GM21447 (cell line): ENCODE results near the gene PLCL1.

Experiments
- ATAC-seq: cut with Tn5 transposase; IDR thresholded peaks from one replicate; pipeline ENCODE4 v1.9.1; 2021; ENCODE audit not compliant: unreplicated experiment

Gene PLCL1

DNA sequence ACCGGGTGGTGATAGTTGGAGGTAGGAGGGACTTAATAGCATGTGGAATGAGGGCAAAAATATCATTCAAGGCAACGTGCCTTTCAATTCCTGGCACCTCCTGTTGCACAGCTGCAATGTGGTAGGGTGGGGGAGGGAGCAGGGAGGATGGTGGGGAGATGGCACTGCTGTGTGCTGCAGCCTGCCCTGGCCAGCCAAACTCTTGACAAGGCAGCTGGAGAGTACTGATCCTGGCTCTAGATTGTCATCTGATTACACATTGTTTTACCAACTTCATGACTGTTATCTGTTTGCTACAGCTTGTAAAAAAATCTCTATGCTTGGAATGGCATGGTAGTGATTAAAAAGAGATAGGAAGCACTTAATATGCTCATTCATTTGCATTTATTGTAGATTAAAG is 47.7 kb downstream of the PLCL1 start:
- ATAC-seq, result no peak

DNA sequence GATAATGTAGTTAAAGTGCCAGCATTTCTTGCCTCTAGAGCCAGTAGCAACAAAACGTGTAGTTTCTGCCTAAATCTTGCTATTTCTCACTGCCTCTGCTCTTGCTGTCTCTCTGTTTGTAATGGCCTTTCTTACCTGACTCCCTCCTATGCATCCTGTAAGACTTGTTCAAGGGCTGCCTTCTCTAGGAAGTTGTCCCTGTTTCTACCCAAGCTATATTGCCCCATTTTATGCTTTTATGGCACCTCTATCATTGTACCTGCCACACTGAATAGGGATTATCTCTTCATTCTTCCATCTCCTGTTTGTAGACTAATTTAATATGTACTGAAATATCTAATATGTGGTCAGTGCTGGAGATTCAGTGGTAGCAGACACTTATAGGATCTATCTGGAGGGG is 49.2 kb downstream of the PLCL1 start:
- no peak for ATAC-seq

DNA sequence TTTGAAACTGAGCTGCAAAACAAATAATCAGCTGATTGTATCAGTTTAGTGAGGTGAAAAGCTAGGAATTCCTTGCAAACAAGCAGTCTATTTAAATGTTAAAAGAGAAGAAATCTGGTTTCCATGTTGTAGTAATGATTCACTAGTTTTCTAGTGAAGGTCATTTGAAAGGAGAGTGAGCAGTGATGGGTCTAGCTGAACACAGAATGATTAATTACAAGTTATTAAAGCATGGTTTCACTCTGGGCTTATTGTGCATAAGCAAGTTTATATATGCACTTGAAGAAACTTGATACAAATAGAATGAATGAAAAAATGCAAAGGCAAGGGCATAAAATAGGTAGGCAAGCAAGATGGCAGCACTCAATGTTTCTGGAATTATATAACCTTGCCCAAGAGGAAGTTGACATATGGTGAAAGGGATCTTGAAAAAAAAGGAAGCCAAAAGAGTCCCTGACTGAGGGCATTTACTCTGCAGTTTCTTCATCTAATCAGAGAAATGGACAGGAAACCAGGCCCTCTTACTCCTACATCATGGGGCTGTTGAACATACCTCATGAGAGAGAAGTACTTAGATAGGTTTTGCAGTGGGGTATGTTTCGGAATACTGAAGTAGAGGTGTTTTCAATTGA is 53.2 kb downstream of the PLCL1 start:
- ATAC-seq, result no peak

DNA sequence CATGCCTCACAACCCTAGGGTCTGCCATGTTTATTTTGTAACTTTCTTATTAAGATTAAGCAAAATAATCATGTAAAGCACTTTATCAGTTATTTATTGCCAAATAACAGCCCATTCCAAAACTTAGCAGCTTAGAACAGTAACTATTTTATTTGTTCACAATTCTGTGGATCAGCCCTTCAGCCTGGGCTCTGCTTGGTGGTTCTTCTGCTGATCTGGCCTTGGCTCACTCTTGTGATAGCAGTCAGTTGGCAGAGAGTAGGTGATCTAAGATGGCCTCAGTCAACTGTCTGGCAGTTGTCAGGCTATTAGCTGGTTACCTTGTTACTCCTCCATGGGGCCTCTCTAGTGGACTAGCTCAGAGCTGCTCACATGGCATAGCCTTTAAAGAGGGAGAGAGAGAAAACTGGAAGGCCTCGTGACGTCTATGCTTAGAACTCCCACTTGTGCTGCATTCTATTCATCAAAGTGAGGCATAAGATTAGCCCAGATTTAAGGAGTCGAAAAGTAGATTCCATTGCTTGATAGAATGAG is 54.3 kb downstream of the PLCL1 start:
- no peak for ATAC-seq

DNA sequence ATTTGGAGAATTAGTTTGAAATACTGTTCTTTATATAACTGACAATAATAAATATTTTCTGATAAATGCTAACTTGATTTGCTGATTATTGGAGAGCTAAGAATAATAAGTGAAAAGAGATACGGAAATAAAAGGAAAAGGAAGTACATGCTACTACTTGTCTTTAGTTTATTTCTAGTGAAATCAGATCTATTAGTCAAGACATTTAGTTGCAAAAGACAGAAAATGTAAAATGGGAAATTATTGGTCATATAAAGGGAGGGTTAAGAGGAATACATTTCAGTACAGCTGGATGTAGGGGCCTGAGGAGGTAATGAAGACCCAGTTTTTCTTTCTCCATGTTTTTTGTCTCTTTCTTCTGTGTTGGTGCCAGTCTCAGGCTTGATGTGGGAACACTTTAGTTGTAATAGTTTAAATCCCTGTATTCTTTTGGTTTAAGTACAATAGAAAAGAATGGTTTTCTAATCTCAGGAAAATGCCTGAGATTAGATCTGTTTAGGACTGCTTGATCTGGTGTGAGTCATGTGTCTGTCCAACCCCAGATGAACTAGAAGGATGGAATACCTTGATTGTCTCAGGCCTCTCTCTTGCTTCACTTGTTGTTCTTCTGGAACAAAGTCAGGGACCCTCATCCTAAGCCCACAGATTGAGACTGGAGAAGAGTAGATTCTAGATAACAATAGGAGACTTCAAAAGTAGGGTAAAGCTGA is 58.0 kb downstream of the PLCL1 start:
- no peak for ATAC-seq

DNA sequence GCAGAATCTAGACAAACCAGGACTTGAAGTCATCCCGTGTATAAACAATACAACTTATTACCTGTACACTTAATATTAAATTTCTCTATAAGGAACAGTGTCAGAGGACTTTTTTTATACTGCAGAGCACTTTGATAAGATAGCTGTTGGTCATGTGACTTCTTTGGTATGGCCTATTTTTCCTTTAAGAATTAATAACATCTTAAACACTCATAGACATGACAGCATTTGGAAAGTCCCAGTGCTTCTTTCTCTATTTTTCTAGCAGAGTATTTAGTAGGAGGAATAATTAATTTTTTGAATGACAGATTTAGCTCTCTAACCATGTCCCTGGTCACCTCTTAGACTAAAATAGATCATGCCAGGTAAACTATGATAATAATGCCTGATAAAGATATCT is 59.4 kb downstream of the PLCL1 start:
- no peak for ATAC-seq

DNA sequence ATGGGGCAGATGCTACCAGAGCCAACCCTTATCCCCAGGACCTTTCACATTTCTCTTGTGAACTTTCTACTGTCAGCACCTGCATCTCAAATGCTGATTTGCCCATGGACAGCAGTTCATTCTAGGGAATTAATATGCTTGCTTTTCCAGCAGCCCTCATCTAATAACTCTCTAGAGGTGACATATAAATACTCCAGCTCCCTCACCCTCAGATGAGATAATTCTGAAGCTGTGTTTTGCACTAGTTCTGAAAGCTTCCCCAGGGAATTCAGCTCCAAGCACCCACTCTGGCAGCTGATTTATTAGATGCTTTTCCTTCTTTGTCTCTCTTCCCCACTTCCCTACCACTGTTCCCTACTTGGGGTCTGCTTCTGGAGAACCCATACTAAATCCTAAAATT is 62.1 kb downstream of the PLCL1 start:
- no peak for ATAC-seq

DNA sequence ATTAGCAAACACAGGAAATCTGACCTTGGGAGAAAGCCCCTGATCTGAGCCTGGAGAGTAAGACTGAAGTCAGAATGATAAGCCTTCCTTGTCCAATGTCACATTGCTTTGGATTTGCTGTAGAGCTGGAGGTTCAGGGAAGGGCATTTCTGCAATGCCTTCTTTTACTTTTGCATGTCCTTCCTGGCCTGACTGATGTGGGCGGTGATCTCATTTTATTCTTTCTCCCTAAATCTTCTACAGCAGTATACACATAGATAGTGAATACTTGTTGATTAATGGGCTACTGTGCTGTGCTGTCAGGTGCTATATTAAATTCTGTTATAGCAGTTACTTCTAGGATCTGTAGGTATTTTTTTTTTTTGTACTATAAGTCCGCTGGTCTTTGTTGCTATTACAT is 62.6 kb downstream of the PLCL1 start:
- no peak for ATAC-seq

DNA sequence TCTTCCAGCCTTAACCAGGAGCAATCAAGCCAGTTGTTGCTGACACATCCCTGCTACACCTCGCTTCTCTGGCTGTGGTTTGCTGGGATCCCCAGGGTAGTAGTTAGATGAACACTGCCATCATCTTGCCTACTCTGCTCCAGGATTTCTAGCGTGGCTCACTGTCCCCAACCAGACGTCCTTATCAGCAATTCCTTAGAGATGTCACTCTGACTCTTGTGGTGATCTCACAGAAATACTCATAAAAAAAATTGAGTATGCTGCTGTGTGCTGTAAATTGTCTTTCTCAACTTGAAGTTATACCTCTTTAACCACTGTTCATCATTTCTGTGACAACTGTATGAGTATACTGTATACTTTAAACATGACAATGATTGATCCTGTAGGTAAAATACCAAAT is 63.2 kb downstream of the PLCL1 start:
- ATAC-seq, result no peak

DNA sequence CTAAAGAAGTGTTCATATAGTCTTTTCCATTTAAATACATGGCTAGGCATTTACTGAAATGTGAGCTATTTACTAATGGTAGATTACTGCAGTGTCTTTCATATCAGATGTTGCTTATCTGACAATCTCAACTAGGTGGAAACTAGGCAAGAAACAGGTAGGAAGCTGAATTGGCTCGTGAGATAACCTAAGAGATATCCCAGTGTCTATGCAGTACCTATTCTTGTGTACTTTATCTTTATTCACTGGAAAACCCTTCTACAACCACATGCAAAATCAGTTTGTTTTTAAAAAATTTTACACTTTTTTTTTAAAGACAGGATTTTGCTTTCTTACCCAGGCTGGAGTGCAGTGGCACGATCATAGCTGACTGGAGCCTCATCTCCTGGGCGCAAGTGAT is 63.8 kb downstream of the PLCL1 start:
- ATAC-seq, result no peak

DNA sequence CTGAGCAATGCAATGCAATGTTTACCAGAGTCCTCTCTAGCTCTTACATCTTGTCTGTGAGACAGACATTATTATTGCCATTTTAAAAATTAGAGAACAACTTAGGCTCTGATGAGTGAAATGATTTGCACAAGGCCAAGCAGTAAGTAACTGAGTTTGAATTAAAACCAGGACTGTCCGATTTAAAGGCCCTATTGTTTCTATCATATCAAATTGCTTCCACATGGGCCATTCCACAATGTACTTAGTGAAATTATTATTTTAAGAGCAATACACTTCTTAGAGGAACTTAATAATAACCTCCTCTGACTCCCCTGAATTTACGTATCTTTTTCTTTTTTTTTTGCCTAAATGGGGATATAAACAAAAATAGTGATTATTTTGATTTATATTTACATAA is 64.6 kb downstream of the PLCL1 start:
- ATAC-seq, result no peak

DNA sequence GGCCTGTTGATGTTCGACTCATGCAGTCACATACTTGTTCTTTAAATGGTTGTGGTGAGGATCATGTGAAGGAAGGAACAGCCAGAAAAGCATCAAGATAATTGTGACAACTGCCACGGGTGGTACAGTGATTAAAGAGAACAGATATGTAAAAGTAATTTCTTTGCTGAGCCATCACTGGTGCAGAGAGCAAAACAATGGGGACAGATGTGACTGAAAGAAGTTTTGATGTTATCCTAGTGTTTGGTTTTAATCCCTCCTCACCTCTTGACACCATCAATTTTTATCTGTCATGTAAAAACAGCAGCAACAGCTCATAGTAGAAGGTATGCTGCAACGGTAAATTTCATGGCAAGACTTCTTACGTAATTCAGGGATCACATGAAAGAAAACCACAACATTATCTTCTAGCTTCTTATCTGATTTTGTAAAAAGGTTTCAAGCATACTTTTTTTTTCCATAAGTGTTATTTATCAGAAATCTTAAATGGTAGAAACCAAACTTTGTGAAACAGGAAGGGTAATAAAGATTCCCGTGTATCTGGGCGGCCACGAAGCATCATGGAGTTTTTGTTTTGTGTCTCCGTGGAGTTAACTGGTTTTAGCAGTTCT is 65.2 kb downstream of the PLCL1 start:
- no peak for ATAC-seq

DNA sequence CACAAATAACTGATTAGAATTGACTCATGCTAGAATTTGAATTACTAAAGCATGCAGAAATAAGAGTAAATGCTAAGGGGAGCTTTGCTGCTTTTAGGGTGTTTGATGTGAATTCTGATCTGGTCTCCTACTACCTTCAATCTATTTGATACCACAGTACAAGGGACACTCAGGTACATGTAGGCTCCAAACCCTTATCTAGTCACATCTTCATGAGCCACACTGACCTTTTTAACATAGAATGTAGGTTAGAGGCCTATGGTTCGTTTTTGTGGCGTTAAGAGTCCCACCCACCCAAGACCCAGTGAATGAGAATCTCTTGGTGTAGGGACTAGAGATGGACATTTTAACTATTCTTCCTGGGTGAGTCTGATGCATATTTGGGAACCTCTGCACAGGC is 65.7 kb downstream of the PLCL1 start:
- no peak for ATAC-seq

DNA sequence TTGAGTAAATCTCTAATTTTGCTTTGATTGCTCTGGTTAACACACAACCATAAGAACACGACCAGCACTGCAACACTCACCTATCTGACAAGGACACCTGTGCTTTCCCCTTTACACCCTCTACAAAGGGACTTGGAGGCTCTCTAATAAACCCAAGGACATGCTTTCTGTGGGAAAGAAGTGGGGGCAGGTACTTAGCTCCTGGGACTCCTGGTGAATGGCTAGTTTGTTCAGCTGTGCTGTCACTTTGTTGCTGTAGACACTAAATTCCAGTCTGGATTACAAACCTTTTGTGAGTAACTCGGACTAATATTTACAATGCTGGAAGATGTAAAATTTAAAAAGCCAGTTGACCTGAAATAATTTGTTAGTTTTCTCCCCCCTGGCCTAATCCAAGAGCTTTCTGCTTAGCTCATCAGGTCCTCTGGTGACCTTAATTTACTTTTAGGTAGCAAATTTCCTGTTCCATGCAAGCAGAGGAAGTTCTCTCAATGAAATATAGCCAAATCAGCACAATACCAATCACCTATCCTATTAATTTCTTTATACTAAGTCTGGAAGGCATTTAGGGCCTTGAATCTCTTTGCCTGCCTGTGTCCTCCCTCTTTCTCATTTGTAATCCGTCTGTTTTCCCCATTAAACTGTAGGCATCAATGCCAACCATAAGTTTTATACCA is 67.5 kb downstream of the PLCL1 start:
- ATAC-seq, result no peak

DNA sequence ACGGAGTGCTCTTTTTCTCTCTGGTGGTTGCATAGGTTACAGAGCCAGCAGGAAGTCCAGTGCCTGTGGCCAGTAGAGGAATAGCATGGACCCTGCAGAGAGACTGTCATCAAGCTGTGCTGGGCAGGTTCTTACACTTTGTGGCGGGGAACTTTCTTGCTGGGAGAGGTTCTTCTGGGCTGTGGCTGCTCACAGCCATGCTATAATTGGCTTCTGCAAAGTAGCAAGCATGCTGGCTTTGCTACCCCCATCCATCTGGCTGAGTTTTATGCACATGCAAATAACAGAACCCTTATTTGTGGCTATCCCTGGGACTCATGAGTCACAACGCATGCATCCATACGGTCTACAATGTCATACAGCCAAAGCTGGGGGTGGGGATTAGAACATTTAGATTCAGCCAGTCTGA is 68.9 kb downstream of the PLCL1 start:
- no peak for ATAC-seq

DNA sequence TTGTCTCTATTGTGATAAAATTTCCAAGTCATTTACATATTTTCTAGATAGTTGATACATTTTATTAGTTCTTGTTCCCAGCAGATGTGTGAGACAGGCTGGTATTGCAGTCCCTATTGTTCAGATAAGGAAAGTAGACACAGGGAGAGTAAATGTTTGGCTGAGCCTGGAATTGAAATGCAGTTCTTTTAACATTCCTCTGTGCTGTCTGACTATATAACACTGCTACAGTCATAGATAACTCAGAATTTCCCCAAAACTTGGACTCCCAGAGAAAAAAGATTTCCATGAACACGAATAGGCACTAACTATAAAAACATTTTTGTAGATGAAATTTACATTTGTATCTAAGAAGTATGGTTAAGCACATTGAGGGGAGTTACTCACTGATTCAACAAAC is 71.4 kb downstream of the PLCL1 start:
- no peak for ATAC-seq

DNA sequence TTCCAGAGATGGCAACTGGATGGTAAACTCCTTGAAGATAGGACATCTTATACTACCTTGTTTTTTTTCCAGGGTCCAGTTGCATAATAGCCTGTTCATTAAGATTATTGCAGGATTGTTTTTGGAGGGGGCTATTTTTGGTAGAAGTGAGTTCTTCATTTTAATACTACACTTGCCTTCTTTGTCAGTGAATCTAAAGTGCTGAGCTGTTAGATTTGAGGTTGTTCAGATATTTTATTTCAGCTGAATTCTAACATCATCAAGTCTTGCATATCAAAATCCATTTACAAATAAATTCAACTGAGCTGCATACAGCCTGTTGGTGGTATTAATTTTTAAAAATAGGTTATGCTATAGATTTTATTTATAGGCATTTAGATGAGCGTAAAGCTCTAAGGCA is 72.1 kb downstream of the PLCL1 start:
- ATAC-seq, result no peak

DNA sequence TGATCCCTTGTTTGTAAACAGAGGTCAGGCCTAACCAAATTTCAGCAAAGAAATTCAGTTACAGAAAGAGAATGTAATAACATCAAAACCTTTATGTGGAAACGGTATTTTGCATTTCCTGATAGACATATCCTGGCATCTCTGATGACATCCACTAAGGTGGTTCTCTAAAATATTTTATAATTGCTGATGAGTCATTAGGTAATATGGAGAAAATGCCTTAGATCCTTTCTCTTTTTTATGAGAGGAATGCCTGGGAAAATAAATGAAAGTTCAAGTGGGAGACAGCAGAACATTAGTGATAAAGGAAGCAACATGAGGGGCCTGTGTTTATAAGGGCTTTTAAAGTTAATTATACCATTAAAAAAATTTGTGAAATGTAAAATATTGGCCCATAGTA is 72.6 kb downstream of the PLCL1 start:
- ATAC-seq, result no peak

DNA sequence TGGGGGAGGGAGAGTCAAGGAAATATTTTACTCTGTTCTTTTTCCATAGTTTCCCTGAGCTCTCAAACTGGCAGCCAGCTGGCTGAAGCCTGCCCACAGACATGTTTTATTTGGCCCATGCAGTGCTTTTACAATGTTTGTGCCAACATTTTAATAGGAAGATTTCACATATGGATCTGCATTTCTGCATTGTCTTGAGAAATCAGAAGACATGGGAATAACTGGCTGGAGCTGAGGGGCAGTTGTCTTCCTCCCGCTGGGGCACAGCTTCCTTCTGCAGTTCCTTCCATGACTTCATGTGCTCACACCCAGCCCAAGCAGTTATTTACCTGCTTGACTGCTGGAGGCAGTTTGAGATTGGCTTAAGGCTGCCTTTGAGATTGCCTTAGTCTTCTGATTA is 74.4 kb downstream of the PLCL1 start:
- ATAC-seq, result no peak

DNA sequence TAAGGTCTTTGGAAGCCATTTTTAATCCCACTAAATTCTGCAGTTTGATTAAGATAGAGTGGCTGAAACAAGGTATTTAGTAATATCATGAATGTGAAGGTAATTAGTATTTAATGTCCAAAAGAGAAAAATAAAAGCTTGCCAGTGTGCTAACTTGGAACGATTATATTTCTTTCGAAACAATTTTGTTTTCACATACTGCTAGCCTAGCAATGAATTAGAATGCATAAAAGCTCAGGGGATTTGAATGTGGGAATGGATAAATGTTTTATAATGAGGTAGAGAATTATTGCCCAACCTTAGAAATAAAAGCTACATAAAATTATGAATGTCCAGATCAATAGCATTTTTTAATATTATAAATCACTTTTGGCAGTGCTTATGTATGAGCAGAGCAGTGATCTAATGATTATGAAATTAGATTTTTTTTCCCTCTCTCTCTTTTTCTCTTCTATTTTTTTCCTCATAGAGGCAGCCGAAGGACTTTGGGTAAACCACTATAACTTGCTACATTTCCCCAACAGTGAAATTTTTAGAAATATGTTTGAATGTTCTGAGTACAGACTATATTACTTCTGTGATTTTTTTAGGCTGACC is 75.5 kb downstream of the PLCL1 start:
- no peak for ATAC-seq

DNA sequence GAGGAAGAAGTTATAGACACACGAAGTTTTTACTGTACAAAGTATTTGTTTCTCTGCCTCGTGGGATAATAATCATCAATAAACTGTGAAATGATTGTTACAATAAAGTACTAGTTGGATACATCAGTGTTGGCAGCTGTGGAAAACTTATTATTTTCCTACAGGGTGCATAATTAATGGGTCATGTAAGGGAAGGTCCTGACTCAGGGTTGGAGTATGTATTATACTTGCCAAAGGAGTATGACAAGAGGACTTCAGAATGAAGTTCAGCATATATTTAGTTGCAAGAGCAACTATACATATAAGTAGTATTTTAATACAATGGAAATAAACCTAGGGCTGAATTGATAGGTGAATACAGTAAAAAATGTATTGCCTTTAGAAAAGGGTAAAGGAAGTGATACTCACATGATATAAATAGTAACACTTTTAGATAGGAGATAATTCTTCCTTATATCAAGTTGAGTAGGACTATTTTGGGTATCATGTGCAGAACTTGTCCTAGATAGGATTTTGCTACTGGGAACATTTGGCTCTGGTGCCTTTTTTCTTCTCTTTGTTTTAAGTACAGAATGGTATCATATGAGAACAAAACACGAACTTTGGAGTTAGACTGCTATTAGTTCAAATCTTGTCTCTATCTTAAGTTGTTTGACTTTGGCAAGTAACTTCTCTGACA is 79.1 kb downstream of the PLCL1 start:
- no peak for ATAC-seq
